Spleen (tissue), 11 donors: Measurements from ENCODE around the gene PRKCE. TPM values are rescaled to one million over a fixed set of nuclear protein-coding genes. Genes with fewer than 3 reads are reported as not detected.

Source experiments
- DNase-seq: peaks from one replicate; pipeline ENCODE4 v3.0.0-alpha.2; 2020
- H3K27ac ChIP-seq, 8 donors: fragments of 200-600 bp; sonication (generic) in 7 of 8; 1 replicate in 4 of 8; 2 replicates in 4 of 8; pipeline versions ENCODE4 v1.5.0 to v1.8.0; 2016 to 2021; ENCODE audit warnings: inconsistent platforms in 4 of 8, mild to moderate bottlenecking in 4 of 8, moderate library complexity in 1 of 8
- H3K27me3 ChIP-seq, 7 donors: fragments of 200-600 bp; sonication (generic) in 6 of 7; replicated peaks in 1 of 7; 1 replicate in 4 of 7; 2 replicates in 3 of 7; pipeline versions ENCODE4 v1.5.0 to v1.8.0; 2016 to 2021; ENCODE audit warnings: inconsistent platforms in 3 of 7, mild to moderate bottlenecking in 1 of 7
- H3K36me3 ChIP-seq, 6 donors: fragments of 200-600 bp; sonication (generic) in 5 of 6; 1 replicate in 4 of 6; 2 replicates in 2 of 6; pipeline versions ENCODE4 v1.5.0 to v1.8.0; 2016 to 2021; ENCODE audit warnings: inconsistent platforms in 2 of 6
- H3K4me1 ChIP-seq, 6 donors: fragments of 200-600 bp; sonication (generic) in 5 of 6; 1 replicate in 3 of 6; 2 replicates in 3 of 6; pipeline versions ENCODE4 v1.5.0 to v1.8.0; 2016 to 2021; ENCODE audit warnings: inconsistent platforms in 3 of 6
- H3K4me3 ChIP-seq, 8 donors: fragments of 200-600 bp; sonication (generic) in 7 of 8; 1 replicate in 4 of 8; 2 replicates in 4 of 8; pipeline versions ENCODE4 v1.5.0 to v1.8.0; 2016 to 2021; ENCODE audit warnings: inconsistent platforms in 4 of 8, mild to moderate bottlenecking in 4 of 8, moderate library complexity in 2 of 8
- H3K9me3 ChIP-seq, 8 donors: fragments of 200-600 bp; sonication (generic) in 7 of 8; 1 replicate in 4 of 8; 2 replicates in 4 of 8; pipeline versions ENCODE4 v1.5.0 to v1.8.0; 2016 to 2021; ENCODE audit warnings: inconsistent platforms in 4 of 8
- CTCF ChIP-seq, 11 experiments: fragments of 200-600 bp in 7 of 11; fragments of 450-650 bp in 4 of 11; sonication (generic) in 4 of 11; IDR thresholded peaks in 8 of 11; conservative IDR thresholded peaks in 3 of 11; 1 replicate in 7 of 11; 2 replicates in 4 of 11; pipeline versions ENCODE4 v1.4.0 to v1.8.0; 2016 to 2021; ENCODE audit warnings: antibody characterized with exemption in 11 of 11, inconsistent platforms in 4 of 11, mild to moderate bottlenecking in 1 of 11
- POLR2A ChIP-seq, 3 donors: fragments of 450-650 bp; IDR thresholded peaks; one replicate each; pipeline ENCODE4 v1.5.1; 2017; ENCODE audit warnings: antibody characterized with exemption in 3 of 3, mild to moderate bottlenecking in 1 of 3
- POLR2AphosphoS5 ChIP-seq, 3 donors: sonication (generic); formaldehyde crosslinking; IDR thresholded peaks; one replicate each; pipeline ENCODE4 v1.5.1; 2017; ENCODE audit warnings: antibody characterized with exemption in 3 of 3
- WGBS, 5 donors: extraction: QIAGEN DNeasy Blood & Tissue Kit in 3 of 5; methylation state at CpG; one replicate each; pipeline versions ENCODE4 v1.1.5 to v1.1.7; 2013 to 2018; 5-methylcytosine and 5-hydroxymethylcytosine counted together
- intact Hi-C: fragments of 100-400 bp; cut with DNase I; formaldehyde crosslinking; loops from one replicate; pipeline ENCODE4 v1.15.0; 2023; ENCODE audit warnings: low total_unique reads
- polyA plus RNA-seq, 3 donors: library from polyadenylated mRNA; stranded (reverse); fragments of 200-250 nt; gene quantifications; one replicate each; pipeline ENCODE4 v1.2.1, GENCODE V29; 2013
- total RNA-seq, 7 donors: library from RNA; depleted of rRNA in 3 of 7; stranded (reverse); fragments of >200 nt in 3 of 7; fragmentation: NEBNext Ultra II Directional in 4 of 7; extraction: Animal tissue kit (Norgen Biotek cat#: 25700) in 4 of 7; gene quantifications; one replicate each; pipeline versions ENCODE4 v1.1.0 to v1.2.1, GENCODE V29; 2016 to 2021
- donor health status: healthy with polysubstance abuse.
- donor health status: DM: no; HTN: no; CAD: no; lungs with moderate emphysema.
- donor health status: DM: no; HTN: no; CAD: no.
- donor health status: Bipolar disorder and iron deficiency.
- donor health status: healthy.
- donor health status: DM: no; HTN: no; CAD: no.
- donor health status: DM: yes; HTN: yes; CAD: no.

Gene PRKCE
- total and polyA plus RNA-seq, 10 donors, result 2.5 to 43.6 (median 18.8) TPM

- DNase-seq, result no peak
- 89 to 95% (median 93%) methylated on average over 4 of the region's 4 CpGs for WGBS, 5 donors
- intact Hi-C loops, result no loop called here
Observed at GRCh38 chr2:45670646-45671045, 19.2 kb downstream of the PRKCE start.

GRCh38 chr2:45672138-45672537 is 20.7 kb downstream of the PRKCE start:
- Histone ChIP-seq H3K4me3 (no peak overlapping the region), H3K27me3 (no peaks in the 10 kb centered on the region), H3K9me3 (no peaks in the 10 kb centered on the region), H3K27ac (no peak overlapping the region), H3K4me1 (peaks cover 0 to 33% (median 0%) of the 10 kb centered on the region in 6 donors), H3K36me3 (no peaks in the 10 kb centered on the region)
- WGBS, 5 donors, result 92 to 96% (median 94%) methylated on average over 1 of the region's 1 CpG
- intact Hi-C loops, result no loop called here
- no peak for DNase-seq
- TF ChIP-seq CTCF (IDR thresholded peaks at IDR 0.05 in 8 of 11, conservative IDR thresholded peaks at IDR 0.05 in 3 of 11) (no peak), POLR2AphosphoS5 (IDR thresholded peaks at IDR 0.05) (no peak), POLR2A (IDR thresholded peaks at IDR 0.05) (no peak)

More at GRCh38 chr2:45670646-45671045, 19.2 kb downstream of the PRKCE start:
- Histone ChIP-seq H3K9me3 (no peaks in the 10 kb centered on the region), H3K4me3 (no peak overlapping the region), H3K4me1 (peaks cover 0 to 28% (median 0%) of the 10 kb centered on the region in 6 donors), H3K27ac (no peak overlapping the region), H3K36me3 (no peaks in the 10 kb centered on the region), H3K27me3 (no peaks in the 10 kb centered on the region)
- TF ChIP-seq POLR2AphosphoS5 (IDR thresholded peaks at IDR 0.05) (no peak), CTCF (IDR thresholded peaks at IDR 0.05 in 8 of 11, conservative IDR thresholded peaks at IDR 0.05 in 3 of 11) (no peak), POLR2A (IDR thresholded peaks at IDR 0.05) (no peak)

- intact Hi-C loops, result no loop called here
- no peak overlapping the region for H3K27ac ChIP-seq
- TF ChIP-seq POLR2AphosphoS5 (IDR thresholded peaks at IDR 0.05) (no peak), CTCF (IDR thresholded peaks at IDR 0.05 in 8 of 11, conservative IDR thresholded peaks at IDR 0.05 in 3 of 11) (no peak), POLR2A (IDR thresholded peaks at IDR 0.05) (no peak)
- H3K4me1 ChIP-seq, result peaks cover 0 to 26% (median 0%) of the 10 kb centered on the region in 6 donors
- WGBS, 5 donors, result 88 to 93% (median 90%) methylated on average over 5 of the region's 5 CpGs
- H3K36me3 ChIP-seq, result no peaks in the 10 kb centered on the region
- no peak overlapping the region for H3K4me3 ChIP-seq
- DNase-seq, result no peak
- no peaks in the 10 kb centered on the region for H3K27me3 ChIP-seq
- no peaks in the 10 kb centered on the region for H3K9me3 ChIP-seq
Observed at GRCh38 chr2:45674035-45674816, 22.8 kb downstream of the PRKCE start.

- no peak for DNase-seq
- Histone ChIP-seq H3K4me1 (peaks cover 0 to 24% (median 0%) of the 10 kb centered on the region in 6 donors), H3K36me3 (no peaks in the 10 kb centered on the region), H3K27ac (no peak overlapping the region), H3K4me3 (no peak overlapping the region), H3K27me3 (no peaks in the 10 kb centered on the region), H3K9me3 (no peaks in the 10 kb centered on the region)
- TF ChIP-seq CTCF (IDR thresholded peaks at IDR 0.05 in 8 of 11, conservative IDR thresholded peaks at IDR 0.05 in 3 of 11) (no peak), POLR2AphosphoS5 (IDR thresholded peaks at IDR 0.05) (no peak), POLR2A (IDR thresholded peaks at IDR 0.05) (no peak)
- intact Hi-C loops, result no loop called here
- WGBS, 5 donors, result 52 to 72% (median 59%) methylated on average over 5 of the region's 5 CpGs
Observed at GRCh38 chr2:45675263-45675812, 23.9 kb downstream of the PRKCE start.
